ENCODE results near the gene UBE2S. TPM values are rescaled to one million over a fixed set of nuclear protein-coding genes. Genes with fewer than 3 reads are reported as not detected.

Gene UBE2S
- polyA plus RNA-seq, 1 donor (not counting 4 experiments of a cell fraction or from before 2014, with no cell fraction given) = 31.8 TPM

DNA sequence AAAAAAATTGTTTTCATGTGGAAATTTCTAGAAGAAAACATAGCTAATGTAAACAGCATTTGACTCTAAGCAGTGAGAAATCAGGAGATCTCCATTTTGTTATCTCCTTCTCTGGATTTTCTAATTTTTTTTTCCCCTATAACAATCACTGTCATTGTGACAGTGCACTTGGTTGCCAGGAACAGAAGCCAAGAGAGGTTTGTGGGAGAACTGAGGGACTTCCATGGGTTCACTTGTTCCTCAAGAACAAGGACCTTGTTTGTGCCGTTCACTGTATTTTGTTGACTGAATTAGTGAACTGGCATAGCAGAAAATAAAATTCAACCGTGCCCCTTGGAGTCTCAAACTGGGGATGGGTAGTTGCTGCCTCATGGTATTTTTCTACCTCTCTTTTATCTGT lies 18.5 kb upstream of the UBE2S start:
- no peak overlapping the region for H3K9ac ChIP-seq (ENCODE audit: control insufficient read depth, extremely low read depth, insufficient read depth, low read length)
- H3K9me3 ChIP-seq (ENCODE audit: control insufficient read depth, low read depth, low read length) = no peaks in the 10 kb centered on the region
- H3K27ac ChIP-seq (ENCODE audit: control insufficient read depth, insufficient read depth, low read length) = no peak overlapping the region
- H3K27me3 ChIP-seq (ENCODE audit: control insufficient read depth, extremely low read depth, insufficient read depth, low read length) = peaks cover 6% of the 10 kb centered on the region
- no peaks in the 10 kb centered on the region for H4K20me1 ChIP-seq (ENCODE audit: control insufficient read depth, extremely low read depth, insufficient read depth, low read length)
- DNase-seq (ENCODE audit: low read depth, low spot score) = no peak
- no peak for FAIRE-seq
- dilution Hi-C loops (cut with MboI; ENCODE audit: extremely low pct_ligation_motif_present, low sequenced_read_pairs) = no loop called here
- H3K79me2 ChIP-seq (ENCODE audit: control insufficient read depth, insufficient read depth, low read length) = no peaks in the 10 kb centered on the region
- H3K9me1 ChIP-seq (ENCODE audit: control insufficient read depth, extremely low read depth, insufficient read depth, low read length) = no peaks in the 10 kb centered on the region
- no peaks in the 10 kb centered on the region for H3K36me3 ChIP-seq (ENCODE audit: control insufficient read depth in 2 of 2, extremely low read depth in 1 of 2, insufficient read depth in 2 of 2, low read length in 2 of 2)
- peaks cover 4% of the 10 kb centered on the region for H3K4me1 ChIP-seq (ENCODE audit: control insufficient read depth, extremely low read depth, insufficient read depth, low read length)
- H2AFZ ChIP-seq (ENCODE audit: control insufficient read depth, low read length) = no peak overlapping the region
- no peak overlapping the region for H3K4me2 ChIP-seq (ENCODE audit: control insufficient read depth, extremely low read depth, insufficient read depth, low read depth, low read length)
- TF ChIP-seq, protein P1, sequence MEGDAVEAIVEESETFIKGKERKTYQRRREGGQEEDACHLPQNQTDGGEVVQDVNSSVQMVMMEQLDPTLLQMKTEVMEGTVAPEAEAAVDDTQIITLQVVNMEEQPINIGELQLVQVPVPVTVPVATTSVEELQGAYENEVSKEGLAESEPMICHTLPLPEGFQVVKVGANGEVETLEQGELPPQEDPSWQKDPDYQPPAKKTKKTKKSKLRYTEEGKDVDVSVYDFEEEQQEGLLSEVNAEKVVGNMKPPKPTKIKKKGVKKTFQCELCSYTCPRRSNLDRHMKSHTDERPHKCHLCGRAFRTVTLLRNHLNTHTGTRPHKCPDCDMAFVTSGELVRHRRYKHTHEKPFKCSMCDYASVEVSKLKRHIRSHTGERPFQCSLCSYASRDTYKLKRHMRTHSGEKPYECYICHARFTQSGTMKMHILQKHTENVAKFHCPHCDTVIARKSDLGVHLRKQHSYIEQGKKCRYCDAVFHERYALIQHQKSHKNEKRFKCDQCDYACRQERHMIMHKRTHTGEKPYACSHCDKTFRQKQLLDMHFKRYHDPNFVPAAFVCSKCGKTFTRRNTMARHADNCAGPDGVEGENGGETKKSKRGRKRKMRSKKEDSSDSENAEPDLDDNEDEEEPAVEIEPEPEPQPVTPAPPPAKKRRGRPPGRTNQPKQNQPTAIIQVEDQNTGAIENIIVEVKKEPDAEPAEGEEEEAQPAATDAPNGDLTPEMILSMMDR (optimal IDR thresholded peaks at IDR 0.05 in 1 of 3, IDR thresholded peaks at IDR 0.05 in 1 of 3, conservative IDR thresholded peaks at IDR 0.05 in 1 of 3; ENCODE audit: extremely low read depth in 1 of 3, insufficient read depth in 2 of 3, low read length in 3 of 3) = no peak
- no peak for TF ChIP-seq EZH2 (IDR thresholded peaks at IDR 0.05; ENCODE audit: low read length)
- no peak overlapping the region for H3K4me3 ChIP-seq (ENCODE audit: control insufficient read depth in 2 of 3, extremely low read depth in 1 of 3, insufficient read depth in 2 of 3, low read depth in 1 of 3, low read length in 3 of 3)

DNA sequence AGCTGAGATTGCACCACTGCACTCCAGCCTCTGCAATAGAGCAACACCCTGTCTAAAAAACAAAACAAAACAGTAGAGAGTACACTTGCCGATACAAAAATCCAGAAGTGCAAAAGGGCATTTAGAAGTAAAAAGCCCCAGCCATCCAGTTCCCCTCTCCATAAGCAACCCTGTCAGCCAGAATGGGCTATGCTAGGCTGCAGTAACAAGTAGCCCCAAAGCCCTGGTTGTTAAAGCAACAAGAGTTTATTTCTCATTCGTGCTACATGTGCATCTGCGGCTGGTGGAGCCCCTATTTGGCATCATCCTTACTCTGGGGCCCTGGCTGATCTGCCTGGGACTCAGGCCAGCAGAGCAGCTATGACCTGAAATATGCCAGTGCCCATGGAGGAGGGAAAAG lies 16.9 kb upstream of the UBE2S start:
- DNase-seq (ENCODE audit: low read depth, low spot score) (no peak), FAIRE-seq (no peak)
- Histone ChIP-seq H2AFZ (ENCODE audit: control insufficient read depth, low read length) (no peak overlapping the region), H3K36me3 (ENCODE audit: control insufficient read depth in 2 of 2, extremely low read depth in 1 of 2, insufficient read depth in 2 of 2, low read length in 2 of 2) (no peaks in the 10 kb centered on the region), H3K4me2 (ENCODE audit: control insufficient read depth, extremely low read depth, insufficient read depth, low read depth, low read length) (no peak overlapping the region), H3K27ac (ENCODE audit: control insufficient read depth, insufficient read depth, low read length) (no peak overlapping the region), H3K4me1 (ENCODE audit: control insufficient read depth, extremely low read depth, insufficient read depth, low read length) (peaks cover 4% of the 10 kb centered on the region), H3K9ac (ENCODE audit: control insufficient read depth, extremely low read depth, insufficient read depth, low read length) (no peak overlapping the region), H4K20me1 (ENCODE audit: control insufficient read depth, extremely low read depth, insufficient read depth, low read length) (no peaks in the 10 kb centered on the region), H3K27me3 (ENCODE audit: control insufficient read depth, extremely low read depth, insufficient read depth, low read length) (peaks cover 7% of the 10 kb centered on the region), H3K9me1 (ENCODE audit: control insufficient read depth, extremely low read depth, insufficient read depth, low read length) (no peaks in the 10 kb centered on the region), H3K9me3 (ENCODE audit: control insufficient read depth, low read depth, low read length) (no peaks in the 10 kb centered on the region), H3K4me3 (ENCODE audit: control insufficient read depth in 2 of 3, extremely low read depth in 1 of 3, insufficient read depth in 2 of 3, low read depth in 1 of 3, low read length in 3 of 3) (no peak overlapping the region), H3K79me2 (ENCODE audit: control insufficient read depth, insufficient read depth, low read length) (no peaks in the 10 kb centered on the region)
- TF ChIP-seq EZH2 (IDR thresholded peaks at IDR 0.05; ENCODE audit: low read length) = no peak
- TF ChIP-seq, protein P1 (optimal IDR thresholded peaks at IDR 0.05 in 1 of 3, IDR thresholded peaks at IDR 0.05 in 1 of 3, conservative IDR thresholded peaks at IDR 0.05 in 1 of 3; ENCODE audit: extremely low read depth in 1 of 3, insufficient read depth in 2 of 3, low read length in 3 of 3) = no peak
- dilution Hi-C loops (cut with MboI; ENCODE audit: extremely low pct_ligation_motif_present, low sequenced_read_pairs) = no loop called here

All from keratinocyte (primary cell).